ENCODE results near the gene NCMAP.

GRCh38 chr1:24620678-24621077 is 64.8 kb downstream of the NCMAP start:
- TF ChIP-seq EZH2 (IDR thresholded peaks at IDR 0.05) (no peak), CTCF (IDR thresholded peaks at IDR 0.05) (no peak)
